ENCODE results near the gene VENTX. TPM values are rescaled to one million over a fixed set of nuclear protein-coding genes. Genes with fewer than 3 reads are reported as not detected.

Gene VENTX
- total RNA-seq, 1 experiment from 2014 or later = not detected

DNA sequence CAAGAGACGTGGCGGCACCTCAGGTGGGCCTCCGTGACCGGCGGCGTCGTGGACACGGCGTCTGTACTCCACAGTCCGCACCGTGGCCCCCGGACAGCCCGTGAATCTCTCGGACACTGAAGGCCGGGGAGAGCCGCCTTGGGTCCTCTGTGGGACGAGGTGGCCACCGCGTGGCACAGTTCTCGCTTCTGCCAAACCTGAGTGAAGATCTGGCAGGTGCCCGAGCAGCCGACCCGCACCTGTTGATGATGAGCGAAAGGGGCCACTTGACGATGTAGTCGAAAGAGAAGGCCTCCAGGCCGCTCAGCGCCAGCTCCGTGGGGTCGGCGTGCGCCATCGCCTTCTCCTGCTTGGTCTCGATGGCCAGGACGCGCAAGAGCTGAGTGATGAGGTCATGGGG is 47.6 kb downstream of the VENTX start:
- no peaks in the 10 kb centered on the region for H3K27me3 ChIP-seq (ENCODE audit: insufficient read depth, low read length)
- H3K4me1 ChIP-seq (ENCODE audit: control insufficient read depth in 1 of 2, insufficient read depth in 2 of 2, low read length in 2 of 2) = no peaks in the 10 kb centered on the region
- no peak overlapping the region for H2AFZ ChIP-seq (ENCODE audit: low read depth, low read length, poor library complexity, severe bottlenecking)
- ChIA-PET RAD21 (ENCODE audit: low non-redundant PET in 1 of 2, low total read pairs in 2 of 2, uncharacterized antibody in 2 of 2, unreplicated experiment in 2 of 2) (no interaction called here), CTCF (no interaction called here), POLR2A (no interaction called here)
- no peak for DNase-seq (ENCODE audit: low read depth, low spot score)
- no peaks in the 10 kb centered on the region for H3K36me3 ChIP-seq (ENCODE audit: control insufficient read depth in 1 of 2, insufficient read depth in 2 of 2, low read length in 2 of 2)
- TF ChIP-seq POLR2A (IDR thresholded peaks at IDR 0.05; ENCODE audit: borderline replicate concordance, extremely low read depth, insufficient read depth, insufficient read length) = no peak
- TF ChIP-seq YY1 (IDR thresholded peaks at IDR 0.05; ENCODE audit: extremely low read depth, insufficient replicate concordance, low read depth, low read length) = no peak
- no peak for TF ChIP-seq CBX3 (IDR thresholded peaks at IDR 0.05; ENCODE audit: low read depth)
- TF ChIP-seq, protein P1, sequence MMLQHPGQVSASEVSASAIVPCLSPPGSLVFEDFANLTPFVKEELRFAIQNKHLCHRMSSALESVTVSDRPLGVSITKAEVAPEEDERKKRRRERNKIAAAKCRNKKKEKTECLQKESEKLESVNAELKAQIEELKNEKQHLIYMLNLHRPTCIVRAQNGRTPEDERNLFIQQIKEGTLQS (IDR thresholded peaks at IDR 0.05) = no peak
- no peak for TF ChIP-seq FOSL1 (IDR thresholded peaks at IDR 0.05; ENCODE audit: low read depth)
- TF ChIP-seq, protein P2, sequence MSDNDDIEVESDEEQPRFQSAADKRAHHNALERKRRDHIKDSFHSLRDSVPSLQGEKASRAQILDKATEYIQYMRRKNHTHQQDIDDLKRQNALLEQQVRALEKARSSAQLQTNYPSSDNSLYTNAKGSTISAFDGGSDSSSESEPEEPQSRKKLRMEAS (IDR thresholded peaks at IDR 0.05) = no peak
- TF ChIP-seq JUND (IDR thresholded peaks at IDR 0.05) = no peak
- TF ChIP-seq, protein P3, sequence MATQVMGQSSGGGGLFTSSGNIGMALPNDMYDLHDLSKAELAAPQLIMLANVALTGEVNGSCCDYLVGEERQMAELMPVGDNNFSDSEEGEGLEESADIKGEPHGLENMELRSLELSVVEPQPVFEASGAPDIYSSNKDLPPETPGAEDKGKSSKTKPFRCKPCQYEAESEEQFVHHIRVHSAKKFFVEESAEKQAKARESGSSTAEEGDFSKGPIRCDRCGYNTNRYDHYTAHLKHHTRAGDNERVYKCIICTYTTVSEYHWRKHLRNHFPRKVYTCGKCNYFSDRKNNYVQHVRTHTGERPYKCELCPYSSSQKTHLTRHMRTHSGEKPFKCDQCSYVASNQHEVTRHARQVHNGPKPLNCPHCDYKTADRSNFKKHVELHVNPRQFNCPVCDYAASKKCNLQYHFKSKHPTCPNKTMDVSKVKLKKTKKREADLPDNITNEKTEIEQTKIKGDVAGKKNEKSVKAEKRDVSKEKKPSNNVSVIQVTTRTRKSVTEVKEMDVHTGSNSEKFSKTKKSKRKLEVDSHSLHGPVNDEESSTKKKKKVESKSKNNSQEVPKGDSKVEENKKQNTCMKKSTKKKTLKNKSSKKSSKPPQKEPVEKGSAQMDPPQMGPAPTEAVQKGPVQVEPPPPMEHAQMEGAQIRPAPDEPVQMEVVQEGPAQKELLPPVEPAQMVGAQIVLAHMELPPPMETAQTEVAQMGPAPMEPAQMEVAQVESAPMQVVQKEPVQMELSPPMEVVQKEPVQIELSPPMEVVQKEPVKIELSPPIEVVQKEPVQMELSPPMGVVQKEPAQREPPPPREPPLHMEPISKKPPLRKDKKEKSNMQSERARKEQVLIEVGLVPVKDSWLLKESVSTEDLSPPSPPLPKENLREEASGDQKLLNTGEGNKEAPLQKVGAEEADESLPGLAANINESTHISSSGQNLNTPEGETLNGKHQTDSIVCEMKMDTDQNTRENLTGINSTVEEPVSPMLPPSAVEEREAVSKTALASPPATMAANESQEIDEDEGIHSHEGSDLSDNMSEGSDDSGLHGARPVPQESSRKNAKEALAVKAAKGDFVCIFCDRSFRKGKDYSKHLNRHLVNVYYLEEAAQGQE (IDR thresholded peaks at IDR 0.05; ENCODE audit: low read depth) = no peak
- H3K9me2 ChIP-seq (ENCODE audit: insufficient read depth) = no peaks in the 10 kb centered on the region
- no peaks in the 10 kb centered on the region for H4K20me1 ChIP-seq (ENCODE audit: insufficient read depth)
- no TSS peak for BruUV-seq (replicated peaks)
- no peaks in the 10 kb centered on the region for H3K9me3 ChIP-seq (ENCODE audit: control insufficient read depth in 1 of 2, insufficient read depth in 1 of 2, low read depth in 1 of 2, low read length in 2 of 2)
- ATAC-seq = no peak
- no peak overlapping the region for H3K9ac ChIP-seq (ENCODE audit: low read length)
- H3K79me2 ChIP-seq (ENCODE audit: insufficient read depth, low read length) = no peaks in the 10 kb centered on the region
- no peak overlapping the region for H3K4me3 ChIP-seq (replicated peaks in 1 of 2; ENCODE audit: low read depth in 1 of 2, low read length in 2 of 2)
- intact Hi-C loops (cut with micrococcal nuclease) = no loop called here
- no peak overlapping the region for H3K27ac ChIP-seq (ENCODE audit: low read depth, low read length)
- H3K4me2 ChIP-seq (ENCODE audit: low read length) = no peak overlapping the region

Measured in HCT116 (cell line).